Activated CD8-positive, alpha-beta memory T cell treated with anti-CD3 and anti-CD28 coated beads, Interleukin-2, amount 50 U/mL, for 4 hours (primary cell): ENCODE results near the gene ATF6B.

ENCODE experiments used
- DNase-seq: peaks from one replicate; pipeline ENCODE4 v3.0.0-alpha.2; 2020

Gene ATF6B

DNA sequence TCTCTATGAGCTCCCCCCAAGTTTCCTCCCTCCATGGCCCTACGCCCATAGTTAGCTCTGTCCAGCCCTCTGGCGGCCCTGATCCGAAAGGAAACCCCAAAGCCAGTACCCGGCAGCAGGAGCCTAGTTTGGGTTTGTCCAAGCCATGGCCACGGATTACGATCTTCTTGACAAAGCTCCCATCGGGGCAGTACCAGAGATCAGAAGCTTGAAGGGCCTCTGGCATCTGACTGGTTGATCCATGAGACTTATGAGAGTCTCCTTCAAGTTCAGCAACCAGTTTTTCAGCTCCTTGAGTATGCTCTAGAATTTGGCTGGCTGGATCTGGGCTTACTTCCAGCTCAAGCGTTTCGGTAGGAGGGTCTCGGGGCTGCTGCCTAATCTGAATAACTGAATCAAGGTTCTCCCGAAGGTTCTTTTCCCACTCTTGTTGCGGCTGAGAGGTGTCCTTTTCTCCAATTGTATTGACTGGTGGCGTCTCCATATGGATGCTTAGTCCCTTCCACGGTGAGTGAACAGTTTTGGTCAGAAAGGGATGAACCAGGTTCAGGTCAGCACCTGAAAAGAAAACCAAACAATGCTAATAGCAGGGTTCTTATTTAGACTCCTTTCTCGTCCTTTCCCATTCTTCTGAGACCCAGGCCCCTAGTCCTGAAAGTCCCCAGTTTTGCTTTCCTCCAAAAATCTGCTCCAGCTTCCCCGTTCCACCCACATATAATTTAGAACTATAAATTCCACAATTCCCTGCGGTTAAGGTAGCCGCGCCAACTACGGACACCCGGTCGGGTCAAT lies 1.4 kb upstream of the ATF6B start:
- DNase-seq = no peak

DNA sequence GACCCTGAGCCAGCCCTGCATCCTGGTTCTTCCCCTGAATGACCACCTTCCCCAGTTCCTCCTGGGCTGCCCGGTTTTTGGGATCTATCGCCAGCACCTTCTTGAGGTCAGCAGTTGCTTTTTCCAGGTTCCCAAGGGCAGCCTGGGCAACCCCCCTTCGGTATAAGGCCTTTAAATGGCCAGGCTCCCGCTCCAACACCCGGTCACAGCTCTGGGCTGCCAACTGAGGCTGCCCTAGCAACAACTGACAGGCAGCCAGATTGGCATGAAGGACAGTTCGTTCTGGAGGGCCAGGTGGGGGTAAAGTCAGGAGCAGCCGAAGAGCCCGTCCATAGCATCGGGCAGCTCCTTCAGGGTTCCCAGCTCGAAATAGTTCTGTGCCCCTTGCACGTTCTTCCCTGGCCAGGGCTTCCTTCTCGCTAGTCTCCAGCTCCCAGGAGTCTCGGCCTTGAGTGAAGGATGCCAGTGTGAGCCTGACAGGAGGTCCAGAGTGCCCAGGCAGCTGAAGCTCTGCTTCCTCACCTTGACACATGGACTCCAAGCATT lies 778 bp upstream of the ATF6B start:
- no peak for DNase-seq

- DNase-seq = no peak
Measured at GRCh38 chr6:32127409-32127716, 683 bp downstream of the ATF6B start.

- no peak for DNase-seq
Measured at GRCh38 chr6:32126880-32127279, 1.2 kb downstream of the ATF6B start.

GRCh38 chr6:32123681-32124080 lies 4.4 kb downstream of the ATF6B start:
- no peak for DNase-seq

GRCh38 chr6:32120573-32121059 lies 7.4 kb downstream of the ATF6B start:
- DNase-seq = no peak

DNA sequence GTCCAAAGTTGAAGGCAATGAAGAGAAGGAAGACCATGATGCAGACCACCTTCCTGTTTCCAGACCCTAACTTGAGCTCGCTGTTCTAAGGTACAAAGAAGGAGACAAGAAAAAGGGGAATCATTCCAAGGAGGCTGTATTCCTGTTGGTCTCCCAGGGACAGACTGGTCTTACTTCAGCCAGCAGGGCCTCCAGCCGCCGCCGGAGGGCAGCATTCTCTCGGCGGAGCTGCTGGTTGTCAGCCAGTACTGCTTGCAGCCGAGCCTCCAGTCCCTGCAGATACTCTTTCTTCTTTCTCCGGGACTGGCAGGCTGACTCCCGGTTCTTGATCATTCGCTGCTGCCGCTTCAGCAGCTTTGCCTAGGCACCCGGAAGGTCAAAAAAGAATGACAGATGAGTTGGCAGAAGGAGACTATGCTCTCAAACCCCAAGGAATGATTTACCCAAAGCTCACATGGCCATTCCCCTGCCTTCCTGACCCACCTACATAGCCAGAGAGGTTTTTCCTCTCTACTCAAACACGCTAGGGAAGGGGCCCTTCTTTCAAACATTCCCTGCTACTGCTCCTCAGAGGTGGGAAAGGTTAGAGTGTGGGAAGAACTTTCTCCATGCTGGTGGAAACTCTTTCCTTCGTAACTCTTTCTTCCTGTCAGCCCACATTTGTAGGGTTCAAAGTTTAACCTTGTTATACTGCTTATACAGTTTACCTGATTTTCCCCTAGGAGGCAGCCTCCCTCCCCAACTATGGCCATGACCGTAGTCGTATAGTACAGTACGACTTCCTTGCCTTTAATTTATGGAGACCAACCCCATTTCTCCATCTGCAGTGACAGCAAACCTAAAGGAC lies 9.0 kb downstream of the ATF6B start:
- DNase-seq = peak; percentile 67

DNA sequence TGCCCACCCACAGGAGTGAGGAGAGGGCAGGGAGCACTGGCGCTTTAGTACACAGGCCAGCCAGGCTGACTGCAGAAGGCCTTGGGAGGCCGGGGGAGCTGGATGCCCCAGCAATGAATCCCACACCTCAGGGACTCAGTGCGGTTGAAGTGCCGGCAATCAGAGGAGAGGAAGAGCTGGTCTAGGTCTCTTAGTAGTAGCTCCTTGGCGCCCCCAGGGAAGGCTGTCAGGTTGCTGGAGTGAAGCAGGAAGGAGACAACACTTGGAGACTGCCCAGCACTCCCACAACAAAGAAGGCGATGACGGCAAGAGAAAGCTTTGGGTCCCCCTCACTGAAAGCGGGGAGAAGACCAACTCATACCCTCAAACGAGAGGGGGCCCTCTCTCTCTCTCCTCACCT lies 10.6 kb downstream of the ATF6B start:
- no peak for DNase-seq

- no peak for DNase-seq
Measured at GRCh38 chr6:32116674-32117073, 11.4 kb downstream of the ATF6B start.

GRCh38 chr6:32115623-32116022 lies 12.4 kb downstream of the ATF6B start:
- no peak for DNase-seq

GRCh38 chr6:32114796-32115195 lies 13.2 kb downstream of the ATF6B start:
- DNase-seq = no peak

GRCh38 chr6:32113386-32114352 lies 14.4 kb downstream of the ATF6B start:
- no peak for DNase-seq

DNA sequence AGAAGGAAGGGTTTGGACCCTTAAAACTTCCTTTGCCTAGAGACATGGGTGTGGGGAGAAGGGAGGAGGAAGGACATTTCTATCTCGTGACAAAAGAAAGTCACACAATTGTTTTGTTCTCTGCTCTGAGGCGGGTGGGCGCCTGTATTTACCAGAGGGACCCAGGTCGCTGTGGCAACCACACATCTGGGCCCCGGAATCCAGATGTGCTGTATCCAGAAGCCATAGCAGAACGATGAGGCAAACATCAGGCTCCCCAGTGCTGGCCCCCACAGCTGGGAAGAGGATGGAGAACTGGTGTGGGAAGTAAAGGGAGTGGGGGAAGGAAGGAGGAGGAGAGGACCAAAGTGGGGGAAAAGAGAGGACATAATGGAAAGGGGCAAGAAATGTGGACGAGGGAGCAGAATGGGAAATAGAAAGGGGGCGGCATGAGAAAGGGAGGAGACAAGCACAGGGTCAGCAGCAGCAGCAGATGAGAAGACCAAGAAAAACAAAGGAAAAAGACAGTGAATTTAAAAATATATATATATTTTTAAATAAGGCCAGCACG lies 15.5 kb downstream of the ATF6B start:
- DNase-seq = no peak

DNA sequence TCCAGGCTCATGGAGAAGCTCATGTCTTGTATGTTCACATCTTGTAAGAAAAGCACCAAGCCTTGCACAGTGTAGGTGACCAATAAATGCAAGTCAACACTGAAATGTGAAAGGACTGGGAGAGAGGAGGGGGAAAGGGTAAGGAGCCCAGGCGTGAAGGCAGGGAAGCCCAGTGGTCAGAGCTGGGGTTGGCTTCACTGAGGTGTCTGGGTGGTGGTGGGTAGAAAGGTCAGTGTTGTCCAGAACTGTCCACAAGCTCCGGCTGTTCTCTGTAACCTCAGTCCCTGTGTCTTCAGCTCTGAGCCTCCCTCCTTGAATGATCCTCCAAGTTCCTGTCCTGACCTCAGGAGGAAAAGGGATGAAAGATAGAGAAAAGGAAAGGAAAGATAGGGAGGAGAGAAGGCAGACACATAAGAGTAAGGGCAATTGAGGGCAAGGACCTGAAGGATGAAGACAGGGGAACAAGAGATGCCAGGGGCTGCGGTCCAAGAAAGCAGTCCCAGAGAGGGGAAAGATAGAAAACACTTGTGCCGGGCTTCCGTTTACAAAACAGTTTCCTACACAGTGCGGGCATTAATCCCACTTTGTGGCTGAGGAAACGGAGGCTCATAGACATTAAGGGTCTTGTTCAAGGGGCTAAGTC lies 16.5 kb downstream of the ATF6B start:
- no peak for DNase-seq

DNA sequence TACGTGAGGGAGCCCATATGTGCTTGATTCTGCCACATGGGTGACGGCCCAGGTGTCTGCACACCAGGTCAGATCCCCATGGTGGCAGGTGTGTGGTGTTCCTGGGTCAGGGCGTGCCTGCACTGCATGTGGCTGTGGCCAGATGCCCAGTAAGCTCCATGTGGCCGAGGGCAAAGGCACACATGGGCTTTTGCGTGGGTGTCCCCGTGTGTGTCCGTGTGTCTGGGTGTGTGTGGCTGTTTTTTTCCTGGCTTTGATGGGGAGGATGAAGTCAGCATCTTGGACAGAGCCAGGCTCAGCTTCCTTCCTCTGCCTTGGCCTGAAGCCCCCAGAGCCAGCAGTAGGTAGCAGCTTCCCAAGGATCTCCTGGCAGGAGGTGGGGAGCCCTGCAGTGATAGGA lies 17.4 kb downstream of the ATF6B start:
- DNase-seq = no peak

DNA sequence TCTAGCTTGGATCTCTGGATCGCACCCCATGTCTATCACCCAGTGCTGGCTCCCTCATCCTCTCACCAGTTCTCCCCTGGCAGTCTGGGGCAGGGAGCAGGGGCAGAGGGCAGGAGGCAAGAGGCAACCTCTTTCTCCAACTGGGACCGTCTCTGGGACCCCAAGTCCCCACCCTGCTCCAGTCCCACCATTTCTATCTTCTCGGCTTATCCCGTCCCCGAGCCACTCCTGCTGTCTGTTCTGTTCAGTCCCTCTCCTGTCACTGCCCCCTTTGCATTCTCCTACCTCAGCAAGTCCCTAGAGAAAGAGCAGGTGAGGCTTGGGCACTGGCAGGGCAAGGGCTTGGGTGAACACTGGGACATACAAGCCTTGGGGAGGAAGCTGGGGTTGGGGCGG lies 18.3 kb downstream of the ATF6B start:
- DNase-seq = no peak

GRCh38 chr6:32109114-32109764 lies 18.8 kb downstream of the ATF6B start, which contains the start of gene TNXB:
Gene TNXB (minus strand): TSS chr6:32109338. CDS start chr6:32098198, 11,140 bp downstream.
- DNase-seq = no peak

GRCh38 chr6:32108727-32109113 lies 19.3 kb downstream of the ATF6B start:
- DNase-seq = no peak

DNA sequence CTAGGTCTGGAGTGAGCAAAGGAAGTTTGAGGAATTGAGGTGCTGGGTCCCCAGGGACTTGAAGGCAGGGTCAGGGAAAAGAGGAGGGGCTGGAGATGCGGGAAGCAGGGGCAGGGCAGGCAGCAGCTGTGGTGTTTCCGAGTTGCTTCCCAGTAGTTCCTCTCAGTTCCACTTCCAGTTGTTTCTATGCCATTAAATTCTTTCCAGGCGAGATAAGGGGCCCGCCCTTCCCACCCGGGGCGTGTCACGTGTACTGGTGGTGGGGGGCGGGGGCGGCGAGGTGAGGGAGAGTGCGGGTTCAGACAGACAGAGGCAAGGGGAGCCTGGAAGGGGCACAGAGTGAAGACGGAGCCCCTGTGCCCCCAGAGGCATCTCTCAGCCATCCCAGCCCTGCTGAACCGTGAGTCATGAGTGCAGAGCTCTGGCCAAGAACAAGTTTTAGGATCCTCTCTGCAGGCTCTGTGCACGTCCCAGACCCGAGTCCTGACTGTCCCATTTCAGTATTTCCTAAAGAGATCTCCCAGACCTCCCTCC lies 19.9 kb downstream of the ATF6B start:
- DNase-seq = no peak

DNA sequence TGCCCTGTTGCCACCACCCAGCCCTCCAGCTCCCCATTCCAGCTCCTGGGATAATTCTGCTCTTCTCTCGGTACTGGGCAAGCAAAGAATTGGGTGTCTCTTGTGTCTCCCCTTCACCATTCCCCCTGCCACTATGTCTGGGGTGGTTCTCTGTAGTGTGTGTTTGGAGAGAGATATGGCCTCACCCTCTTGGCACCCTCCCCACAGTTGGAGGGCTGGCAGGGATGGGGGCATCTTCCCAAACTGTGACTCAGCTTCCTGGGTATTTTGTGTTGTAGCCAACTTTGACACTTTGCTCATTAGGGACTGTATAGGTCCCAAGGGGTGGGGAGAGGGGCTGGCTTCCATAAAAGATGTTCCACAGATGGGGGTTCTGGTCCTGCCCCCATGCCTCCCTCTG lies 20.6 kb downstream of the ATF6B start:
- no peak for DNase-seq

- DNase-seq = no peak
Measured at GRCh38 chr6:32105433-32105832, 22.6 kb downstream of the ATF6B start.
